Mammary epithelial cell (primary cell): ENCODE measurements around the gene SCAP.

Experiments used
- CTCF ChIP-seq, 2 donors: IDR thresholded peaks in 1 of 2; conservative IDR thresholded peaks in 1 of 2; 2 replicates each; pipeline ENCODE4 v1.5.1; 2011 to 2012; ENCODE audit warnings: inconsistent platforms in 2 of 2, low read length in 2 of 2, mild to moderate bottlenecking in 2 of 2, control low read depth in 1 of 2, low read depth in 1 of 2; ENCODE audit not compliant: insufficient read depth in 1 of 2; ENCODE audit errors: extremely low read depth in 1 of 2
- EZH2 ChIP-seq: IDR thresholded peaks from 2 replicates; pipeline ENCODE4 v1.6.1; 2012; ENCODE audit warnings: low read length, inconsistent platforms, borderline replicate concordance

- TF ChIP-seq CTCF (conservative IDR thresholded peaks at IDR 0.05 in 1 of 2, IDR thresholded peaks at IDR 0.05 in 1 of 2; ENCODE audit: extremely low read depth in 1 of 2, insufficient read depth in 1 of 2, low read depth in 1 of 2, low read length in 2 of 2): no peak
- no peak for TF ChIP-seq EZH2
Observed at GRCh38 chr3:47496892-47497291, 21.2 kb upstream of the SCAP start.
